GM12878 (cell line): ENCODE results near the gene MAPKAP1. TPM values are rescaled to one million over a fixed set of nuclear protein-coding genes. Genes with fewer than 3 reads are reported as not detected.

Experiments used
- ATAC-seq: fragments of 200-7000 bp; cut with Tn5 transposase; 3 replicates; pipeline ENCODE4 v1.9.1; 2020; ENCODE audit warnings: mild to moderate bottlenecking, moderate library complexity
- BruUV-seq: library from RNA; stranded (reverse); fragments of 400-500 nt; replicated peaks from 2 replicates; lab custom pipeline; 2021; lab: Mats Ljungman, UMichigan
- CTCF ChIA-PET: fragments of 300-600 bp; sonication (Branson Sonifier 250); formaldehyde crosslinking; extraction: SDS; loops from one replicate; lab custom pipeline; 2021; ENCODE audit warnings: inconsistent platforms; lab: Yijun Ruan, JAX
- POLR2A ChIA-PET: fragments of 350-600 bp; formaldehyde crosslinking; extraction: SDS; loops from one replicate; lab custom pipeline; 2021; ENCODE audit warnings: inconsistent platforms; lab: Charles Lee
- RAD21 ChIA-PET: fragments of 300-600 bp; sonication (Branson Sonifier 250); formaldehyde crosslinking; loops from one replicate; lab custom pipeline; 2023; ENCODE audit warnings: antibody characterized with exemption; ENCODE audit not compliant: unreplicated experiment; lab: Charles Lee
- SMC1A ChIA-PET: fragments of 300-600 bp; sonication (Branson Sonifier 250); formaldehyde crosslinking; loops from one replicate; lab custom pipeline; 2023; ENCODE audit not compliant: unreplicated experiment, uncharacterized antibody; lab: Charles Lee
- DNase-seq: peaks from one replicate; pipeline ENCODE4 v3.0.0-alpha.2; 2011; ENCODE audit warnings: low read depth, low spot score
- FAIRE-seq: peaks from 3 replicates; lab custom pipeline; 2011; peaks lifted over from hg19 to GRCh38; lab: Jason Lieb, UNC
- H2AFZ ChIP-seq: 2 replicates; pipeline ENCODE4 v1.6.0; 2011; ENCODE audit warnings: low read depth, low read length, control low read depth; ENCODE audit not compliant: control insufficient read depth
- H3K27ac ChIP-seq: 2 replicates; pipeline ENCODE4 v1.5.1; 2011; ENCODE audit warnings: control low read depth; ENCODE audit not compliant: control insufficient read depth, insufficient read depth
- H3K27me3 ChIP-seq, 2 experiments: replicated peaks in 1 of 2; 2 replicates each; pipeline versions ENCODE4 v1.6.0 to v1.6.1; 2011; ENCODE audit warnings: low read length in 1 of 2; ENCODE audit not compliant: control insufficient read depth in 2 of 2, insufficient read depth in 2 of 2
- H3K36me3 ChIP-seq, 2 experiments: 2 replicates each; pipeline ENCODE4 v1.5.1; 2011; ENCODE audit warnings: low read length in 1 of 2; ENCODE audit not compliant: control insufficient read depth in 2 of 2, insufficient read depth in 2 of 2
- H3K4me1 ChIP-seq: 2 replicates; pipeline ENCODE4 v1.6.1; 2011; ENCODE audit warnings: mild to moderate bottlenecking, low read length, moderate library complexity, mixed read lengths; ENCODE audit not compliant: control insufficient read depth, insufficient read depth
- H3K4me2 ChIP-seq: 2 replicates; pipeline ENCODE4 v1.6.0; 2011; ENCODE audit warnings: control low read depth; ENCODE audit not compliant: control insufficient read depth, insufficient read depth
- H3K4me3 ChIP-seq: fragments of 200-600 bp; sonication (generic); 2 replicates; pipeline ENCODE4 v1.5.1; 2016
- H3K79me2 ChIP-seq: 2 replicates; pipeline ENCODE4 v1.6.0; 2011; ENCODE audit warnings: low read length; ENCODE audit not compliant: control insufficient read depth, insufficient read depth
- H3K9ac ChIP-seq: 2 replicates; pipeline ENCODE4 v1.8.0; 2011; ENCODE audit warnings: low read length, control low read depth, mixed read lengths; ENCODE audit not compliant: control insufficient read depth, insufficient read depth
- H3K9me3 ChIP-seq: replicated peaks from 3 replicates; pipeline ENCODE4 v1.5.1; 2011; ENCODE audit warnings: mild to moderate bottlenecking, low read length; ENCODE audit not compliant: control insufficient read depth, insufficient read depth
- H4K20me1 ChIP-seq: 2 replicates; pipeline ENCODE4 v1.6.0; 2011; ENCODE audit not compliant: control insufficient read depth, insufficient read depth
- NR2C1 ChIP-seq: fragments of 450-650 bp; IDR thresholded peaks from 2 replicates; pipeline ENCODE4 v1.6.1; 2017; ENCODE audit warnings: antibody characterized with exemption, mild to moderate bottlenecking, moderate library complexity
- SMC3 ChIP-seq: IDR thresholded peaks from 2 replicates; pipeline ENCODE4 v1.6.1; 2011; ENCODE audit warnings: low read length, improper control_type of control experiment, borderline replicate concordance
- WGBS: methylation state at CpG from one replicate; pipeline ENCODE4 v1.1.6; 2016; ENCODE audit warnings: low lambda C conversion rate; ENCODE audit not compliant: insufficient replicate concordance, insufficient coverage; ENCODE audit errors: missing lambda C conversion rate; 5-methylcytosine and 5-hydroxymethylcytosine counted together
- in situ Hi-C: fragments of 300-500 bp; cut with MboI; formaldehyde crosslinking; loops from 9 replicates; pipeline ENCODE4 v1.14.3; 2018; ENCODE audit warnings: mixed read lengths
- intact Hi-C: fragments of 100-400 bp; cut with micrococcal nuclease; formaldehyde crosslinking; loops from one replicate; pipeline ENCODE4 v1.14.2; 2022; ENCODE audit not compliant: unreplicated experiment
- polyA plus RNA-seq, 11 experiments: library from polyadenylated mRNA; depleted of rRNA in 4 of 11; unstranded in 6 of 11; stranded (reverse) in 5 of 11; fragments of >200 nt; fragmentation: Nextera tagmentation in 4 of 11; fragmentation: Illumina TruSeq in 1 of 11; extraction: Ambion mirVana in 4 of 11; extraction: Trizol in 1 of 11; gene quantifications; 1 replicate in 1 of 11; 2 replicates in 10 of 11; pipeline versions ENCODE4 v1.2.1 to v1.2.3, GENCODE V29; 2011 to 2016; ENCODE audit warnings: inconsistent platforms in 2 of 11, missing spikeins in 2 of 11, low read depth in 1 of 11
- total RNA-seq, 4 experiments: library from RNA; depleted of rRNA in 3 of 4; stranded (reverse); fragments of >200 nt in 3 of 4; fragmentation: Illumina TruSeq in 1 of 4; extraction: Trizol in 1 of 4; gene quantifications; 2 replicates each; pipeline versions ENCODE4 v1.2.1 to v1.2.3, GENCODE V29; 2013 to 2021
- TF ChIP-seq, protein P1 (sequence below): fragments of 450-650 bp; IDR thresholded peaks from 2 replicates; pipeline ENCODE4 v1.6.1; 2017; ENCODE audit warnings: antibody characterized with exemption, mild to moderate bottlenecking, moderate library complexity

Gene MAPKAP1
- total and polyA plus RNA-seq, 10 of the 15 experiments (the other 5 are each of a cell fraction or from before 2014, with no cell fraction given) = 5.1 to 188 (median 105) TPM

DNA sequence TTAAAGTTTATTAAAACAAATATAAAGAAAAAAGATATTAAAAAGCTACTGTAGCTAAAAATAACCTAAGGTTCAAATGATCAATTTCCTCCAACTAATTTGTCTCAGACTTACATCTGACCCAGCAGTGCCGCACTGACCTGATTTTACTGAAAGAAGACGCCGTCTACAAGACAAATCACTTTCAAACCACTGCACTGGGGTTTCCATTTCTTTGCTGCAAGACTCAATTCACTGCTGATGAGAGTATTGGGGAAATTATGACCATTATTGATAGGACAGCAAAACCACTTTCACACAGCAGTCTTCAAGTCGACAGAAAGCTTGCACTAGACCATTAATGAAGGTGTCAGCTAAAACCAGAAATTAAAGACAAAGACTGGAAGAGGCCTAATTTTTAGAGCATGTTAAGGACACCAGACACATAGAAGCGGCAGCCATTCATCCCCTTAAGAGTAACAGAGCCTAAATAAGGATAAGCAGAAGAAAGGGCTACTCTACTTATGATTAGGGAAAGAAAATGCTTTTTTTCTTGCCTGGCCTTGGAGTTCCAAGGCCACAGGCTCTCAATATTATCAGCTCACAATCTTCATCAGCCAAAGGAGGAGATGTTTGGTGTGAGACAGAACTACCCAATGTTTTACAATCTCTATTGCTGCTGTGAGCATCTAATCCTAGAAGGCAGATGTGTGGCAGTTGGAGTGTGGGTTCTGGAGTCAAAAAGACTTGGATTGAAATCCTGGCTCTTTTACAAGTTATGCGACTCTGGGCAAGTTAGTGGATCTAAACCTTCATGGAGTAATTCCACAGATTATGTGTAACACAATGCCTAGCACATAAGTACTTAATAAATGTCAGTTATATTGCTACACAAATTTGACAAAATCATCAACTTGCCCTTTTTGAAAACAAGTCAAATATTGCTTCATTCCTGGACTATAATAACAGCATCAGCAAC lies 190.7 kb downstream of the MAPKAP1 start (continued):
- TF ChIP-seq, protein P1, sequence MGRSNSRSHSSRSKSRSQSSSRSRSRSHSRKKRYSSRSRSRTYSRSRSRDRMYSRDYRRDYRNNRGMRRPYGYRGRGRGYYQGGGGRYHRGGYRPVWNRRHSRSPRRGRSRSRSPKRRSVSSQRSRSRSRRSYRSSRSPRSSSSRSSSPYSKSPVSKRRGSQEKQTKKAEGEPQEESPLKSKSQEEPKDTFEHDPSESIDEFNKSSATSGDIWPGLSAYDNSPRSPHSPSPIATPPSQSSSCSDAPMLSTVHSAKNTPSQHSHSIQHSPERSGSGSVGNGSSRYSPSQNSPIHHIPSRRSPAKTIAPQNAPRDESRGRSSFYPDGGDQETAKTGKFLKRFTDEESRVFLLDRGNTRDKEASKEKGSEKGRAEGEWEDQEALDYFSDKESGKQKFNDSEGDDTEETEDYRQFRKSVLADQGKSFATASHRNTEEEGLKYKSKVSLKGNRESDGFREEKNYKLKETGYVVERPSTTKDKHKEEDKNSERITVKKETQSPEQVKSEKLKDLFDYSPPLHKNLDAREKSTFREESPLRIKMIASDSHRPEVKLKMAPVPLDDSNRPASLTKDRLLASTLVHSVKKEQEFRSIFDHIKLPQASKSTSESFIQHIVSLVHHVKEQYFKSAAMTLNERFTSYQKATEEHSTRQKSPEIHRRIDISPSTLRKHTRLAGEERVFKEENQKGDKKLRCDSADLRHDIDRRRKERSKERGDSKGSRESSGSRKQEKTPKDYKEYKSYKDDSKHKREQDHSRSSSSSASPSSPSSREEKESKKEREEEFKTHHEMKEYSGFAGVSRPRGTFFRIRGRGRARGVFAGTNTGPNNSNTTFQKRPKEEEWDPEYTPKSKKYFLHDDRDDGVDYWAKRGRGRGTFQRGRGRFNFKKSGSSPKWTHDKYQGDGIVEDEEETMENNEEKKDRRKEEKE = no peak
- TF ChIP-seq SMC3 = no peak
- TF ChIP-seq, all 136 proteins: peak for 0

DNA sequence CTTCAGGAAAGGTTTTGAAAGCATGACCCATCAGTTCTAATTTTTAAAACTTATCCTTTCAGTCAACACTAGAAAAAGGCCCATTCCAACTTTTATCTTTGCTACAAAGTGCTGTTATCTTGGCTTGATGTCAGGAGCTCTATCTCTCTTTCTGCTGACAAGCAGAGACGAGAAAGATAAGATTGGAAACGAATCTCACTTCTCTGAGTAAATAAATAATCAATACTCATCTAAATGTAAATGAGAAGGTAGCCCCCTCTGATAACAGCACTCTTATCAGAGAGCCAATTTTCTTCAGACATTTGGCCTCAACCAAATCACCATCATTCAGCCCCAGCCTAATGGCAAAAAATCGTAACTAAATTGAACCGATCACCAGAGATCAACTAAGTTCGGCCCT lies 191.7 kb downstream of the MAPKAP1 start:
- H3K27me3 ChIP-seq = no peaks in the 10 kb centered on the region
- H3K36me3 ChIP-seq = peaks cover 3 to 5% of the 10 kb centered on the region in 2 experiments; a peak in 3 of 4 replicates
- no peaks in the 10 kb centered on the region for H3K9me3 ChIP-seq
- no TSS peak for BruUV-seq
- 98% methylated on average over 5 of the region's 5 CpGs for WGBS
- ChIA-PET RAD21 (interaction anchor here (1.1 kb wide), 1 partner anchor 15 kb away, joined by 5 read pairs; no protein-coding TSS in a partner anchor), CTCF (interaction anchor here (1.4 to 3.1 kb wide), 3 partner anchors 15 to 43 kb away, joined by 3 to 20 read pairs (median 10); no protein-coding TSS in a partner anchor), SMC1A (interaction anchor here (1.1 to 5.4 kb wide), 3 partner anchors 12 to 20 kb away, joined by 3 to 88 read pairs (median 10); no protein-coding TSS in a partner anchor), POLR2A (interaction anchor here (1.3 to 2.4 kb wide), 3 partner anchors 8 to 16 kb away, joined by 3 to 13 read pairs (median 4); no protein-coding TSS in a partner anchor)
- peaks cover 7% of the 10 kb centered on the region for H3K79me2 ChIP-seq
- TF ChIP-seq NR2C1 = no peak
- intact Hi-C loops = no loop called here
- H3K4me1 ChIP-seq = peaks cover 15% of the 10 kb centered on the region
- DNase-seq (no peak), ATAC-seq (no peak), FAIRE-seq (no peak)
- H3K9ac ChIP-seq = no peak overlapping the region
- in situ Hi-C loops = no loop called here
- H3K4me2 ChIP-seq = no peak overlapping the region
- H2AFZ ChIP-seq = no peak overlapping the region
- H3K27ac ChIP-seq = no peak overlapping the region
- H3K4me3 ChIP-seq = no peak overlapping the region
- no peaks in the 10 kb centered on the region for H4K20me1 ChIP-seq
